CD14-positive monocyte (primary cell): Measurements from ENCODE around the gene ZSCAN5A. TPM values are rescaled to one million over a fixed set of nuclear protein-coding genes. Genes with fewer than 3 reads are reported as not detected.
"Not testable (repeated sequence)": the region's sequence is repeated elsewhere in the genome, so short reads cannot be mapped to it uniquely, and the experiment has no call there.

Experiments
- DNase-seq, 3 donors: peaks; one replicate each; pipeline ENCODE4 v3.0.0-alpha.2; 2011 to 2022
- H2AFZ ChIP-seq: 2 replicates; pipeline ENCODE4 v1.6.0; 2012; ENCODE audit warnings: mild to moderate bottlenecking, low read depth, low read length, inconsistent platforms; ENCODE audit not compliant: insufficient read depth, poor library complexity, severe bottlenecking
- H3K27ac ChIP-seq, 2 donors: 1 replicate in 1 of 2; 2 replicates in 1 of 2; pipeline ENCODE4 v1.5.1; 2012 to 2013; ENCODE audit warnings: low read length in 2 of 2, control low read depth in 1 of 2, inconsistent platforms in 1 of 2, low read depth in 1 of 2, mild to moderate bottlenecking in 1 of 2
- H3K27me3 ChIP-seq, 2 donors: one replicate each; pipeline versions ENCODE4 v1.6.0 to v1.6.1; 2011 to 2013; ENCODE audit warnings: low read length in 2 of 2; ENCODE audit not compliant: control insufficient read depth in 2 of 2, insufficient read depth in 2 of 2
- H3K36me3 ChIP-seq, 2 donors: replicated peaks in 1 of 2; 1 replicate in 1 of 2; 2 replicates in 1 of 2; pipeline versions ENCODE4 v1.5.1 to v1.6.1; 2012 to 2013; ENCODE audit warnings: low read length in 2 of 2, control low read depth in 1 of 2, inconsistent platforms in 1 of 2, mild to moderate bottlenecking in 1 of 2; ENCODE audit not compliant: insufficient read depth in 2 of 2, control insufficient read depth in 1 of 2
- H3K4me1 ChIP-seq, 2 donors: 1 replicate in 1 of 2; 2 replicates in 1 of 2; pipeline versions ENCODE4 v1.5.1 to v1.6.1; 2012 to 2013; ENCODE audit warnings: low read length in 2 of 2, control low read depth in 1 of 2, inconsistent platforms in 1 of 2, mild to moderate bottlenecking in 1 of 2, moderate library complexity in 1 of 2; ENCODE audit not compliant: insufficient read depth in 2 of 2, control insufficient read depth in 1 of 2
- H3K4me2 ChIP-seq: replicated peaks from 2 replicates; pipeline ENCODE3; 2012; ENCODE audit warnings: low read length, moderate library complexity, mild to moderate bottlenecking; ENCODE audit not compliant: poor library complexity, severe bottlenecking; ENCODE audit errors: extremely low read depth
- H3K4me3 ChIP-seq, 3 experiments: fragments of 200-600 bp in 1 of 3; sonication (generic) in 1 of 3; replicated peaks in 1 of 3; 1 replicate in 2 of 3; 2 replicates in 1 of 3; pipeline ENCODE4 v1.5.1; 2011 to 2013; ENCODE audit warnings: low read length in 3 of 3, mild to moderate bottlenecking in 3 of 3, control low read depth in 2 of 3, low read depth in 2 of 3, inconsistent platforms in 1 of 3, moderate library complexity in 1 of 3
- H3K79me2 ChIP-seq: 2 replicates; pipeline ENCODE4 v1.6.0; 2012; ENCODE audit warnings: mild to moderate bottlenecking, control low read depth, inconsistent platforms, low read length, moderate library complexity; ENCODE audit not compliant: insufficient read depth
- H3K9ac ChIP-seq: 2 replicates; pipeline ENCODE4 v1.6.0; 2017; ENCODE audit warnings: low read length, mild to moderate bottlenecking; ENCODE audit not compliant: insufficient read depth, poor library complexity, severe bottlenecking
- H3K9me3 ChIP-seq, 2 donors: replicated peaks in 1 of 2; 1 replicate in 1 of 2; 2 replicates in 1 of 2; pipeline versions ENCODE4 v1.5.1 to v1.6.1; 2012 to 2013; ENCODE audit warnings: low read length in 2 of 2, control low read depth in 1 of 2; ENCODE audit not compliant: control insufficient read depth in 1 of 2, insufficient read depth in 1 of 2
- H4K20me1 ChIP-seq: 2 replicates; pipeline ENCODE4 v1.6.0; 2012; ENCODE audit warnings: mild to moderate bottlenecking, low read length, control low read depth, moderate library complexity; ENCODE audit not compliant: insufficient read depth
- H3K27ac Mint-ChIP-seq, 7 donors: one replicate each; pipeline ENCODE4 v1.8.0; 2020; ENCODE audit warnings: mild to moderate bottlenecking in 7 of 7, mixed read lengths in 7 of 7, moderate library complexity in 6 of 7, inconsistent platforms in 2 of 7
- H3K27me3 Mint-ChIP-seq, 3 donors: one replicate each; pipeline ENCODE4 v1.8.0; 2021 to 2022; ENCODE audit warnings: low read depth in 3 of 3, mild to moderate bottlenecking in 3 of 3, mixed read lengths in 3 of 3, moderate library complexity in 3 of 3, inconsistent platforms in 1 of 3
- H3K36me3 Mint-ChIP-seq, 2 donors: one replicate each; pipeline ENCODE4 v1.8.0; 2020; ENCODE audit warnings: mixed read lengths in 2 of 2, inconsistent platforms in 1 of 2, mild to moderate bottlenecking in 1 of 2
- H3K4me1 Mint-ChIP-seq: one replicate; pipeline ENCODE4 v1.8.0; 2020; ENCODE audit warnings: mild to moderate bottlenecking, mixed read lengths
- H3K4me3 Mint-ChIP-seq, 2 donors: one replicate each; pipeline ENCODE4 v1.8.0; 2020; ENCODE audit warnings: mild to moderate bottlenecking in 2 of 2, mixed read lengths in 2 of 2, moderate library complexity in 1 of 2
- H3K9me3 Mint-ChIP-seq, 7 donors: one replicate each; pipeline ENCODE4 v1.8.0; 2020 to 2022; ENCODE audit warnings: mixed read lengths in 7 of 7, mild to moderate bottlenecking in 6 of 7, moderate library complexity in 6 of 7, inconsistent platforms in 2 of 7
- CTCF ChIP-seq: fragments of 200-600 bp; IDR thresholded peaks from one replicate; pipeline ENCODE4 v1.8.0; 2022; ENCODE audit warnings: antibody characterized with exemption, mild to moderate bottlenecking
- WGBS: methylation state at CpG from one replicate; pipeline ENCODE4 v1.1.5; 2013; ENCODE audit warnings: missing lambda C conversion rate; ENCODE audit not compliant: insufficient coverage; 5-methylcytosine and 5-hydroxymethylcytosine counted together
- intact Hi-C, 2 donors: fragments of 100-400 bp; cut with micrococcal nuclease; formaldehyde crosslinking; loops; one replicate each; pipeline versions ENCODE4 v1.15.0 to v1.15.1; 2023
- polyA plus RNA-seq, 3 donors: library from polyadenylated mRNA; depleted of rRNA in 1 of 3; unstranded in 2 of 3; stranded (reverse) in 1 of 3; fragments of 300-500 nt in 2 of 3; fragments of >200 nt in 1 of 3; fragmentation: Illumina TruSeq in 2 of 3; gene quantifications; 1 replicate in 2 of 3; 2 replicates in 1 of 3; pipeline ENCODE4 v1.2.3, GENCODE V29; 2012 to 2021

ZSCAN5A gene
- polyA plus RNA-seq, 3 donors, result 5.3 to 11.3 (median 6.3) TPM

DNA sequence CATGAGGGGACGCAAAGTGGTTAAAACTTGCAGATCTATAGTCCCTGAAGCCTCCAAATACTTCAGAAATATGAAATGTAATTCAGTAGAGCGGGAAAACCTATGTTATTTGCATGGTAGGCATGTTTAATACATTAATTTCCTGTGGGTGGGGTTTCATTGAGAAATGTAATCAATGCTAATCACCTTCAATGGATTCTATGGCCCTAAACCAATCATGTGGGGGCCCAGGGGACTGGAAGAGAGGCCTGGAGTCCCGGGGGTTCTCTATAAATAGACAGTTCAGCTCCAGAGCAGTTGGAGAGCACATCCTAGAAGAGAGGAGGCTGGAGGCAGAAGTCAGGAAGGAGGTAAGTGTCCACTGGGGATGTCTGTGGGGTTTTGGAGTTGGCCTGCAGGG is 112.7 kb downstream of the ZSCAN5A start, which contains the start of gene ZSCAN5C:
TSS of gene ZSCAN5C (plus strand) at position 301 of the 400 bp plus-strand sequence. CDS start 3,641 bp downstream, outside the sequence.
- TF ChIP-seq CTCF, result no peak

GRCh38 chr19:56199687-56200086 is 115.0 kb downstream of the ZSCAN5A start:
- no peaks in the 10 kb centered on the region for H3K79me2 ChIP-seq
- H3K9me3 Mint-ChIP-seq, result peaks cover 0 to 3% (median 2%) of the 10 kb centered on the region in 7 donors
- H2AFZ ChIP-seq, result no peak overlapping the region
- H3K36me3 ChIP-seq, result no peaks in the 10 kb centered on the region
- H3K4me3 ChIP-seq, result no peak overlapping the region
- intact Hi-C loops, result no loop called here
- no peak for TF ChIP-seq CTCF
- H3K27me3 Mint-ChIP-seq, result peaks cover 6 to 15% (median 8%) of the 10 kb centered on the region in 3 donors
- H3K27ac ChIP-seq, result no peak overlapping the region
- H3K27ac Mint-ChIP-seq, result no peak overlapping the region
- H3K4me1 ChIP-seq, result no peaks in the 10 kb centered on the region
- H3K4me1 Mint-ChIP-seq, result no peaks in the 10 kb centered on the region
- no peaks in the 10 kb centered on the region for H3K9me3 ChIP-seq
- H3K9ac ChIP-seq, result no peak overlapping the region
- H3K36me3 Mint-ChIP-seq, result no peaks in the 10 kb centered on the region
- DNase-seq, result no peak
- no peak overlapping the region for H3K4me3 Mint-ChIP-seq
- H4K20me1 ChIP-seq, result no peaks in the 10 kb centered on the region
- H3K27me3 ChIP-seq, result no peaks in the 10 kb centered on the region
- H3K4me2 ChIP-seq, result no peak overlapping the region
- 100% methylated on average over 1 of the region's 7 CpGs for WGBS

More for the DNA sequence above, 112.7 kb downstream of the ZSCAN5A start, which contains the start of gene ZSCAN5C:
- peaks cover 0 to 3% (median 2%) of the 10 kb centered on the region in 7 donors for H3K9me3 Mint-ChIP-seq
- H3K9ac ChIP-seq, result no peak within 1 kb of the TSS
- no peak within 1 kb of the TSS for H2AFZ ChIP-seq
- no peak for DNase-seq
- no peaks in the 10 kb centered on the region for H3K79me2 ChIP-seq
- no peaks in the 10 kb centered on the region for H3K36me3 ChIP-seq
- H3K4me1 Mint-ChIP-seq, result no peaks in the 10 kb centered on the region
- H3K4me3 ChIP-seq, result no peak within 1 kb of the TSS
- no peak within 1 kb of the TSS for H3K27ac Mint-ChIP-seq
- H3K27ac ChIP-seq, result no peak within 1 kb of the TSS
- H3K4me2 ChIP-seq, result no peak within 1 kb of the TSS
- H3K27me3 ChIP-seq, result no peaks in the 10 kb centered on the region
- H3K4me3 Mint-ChIP-seq, result no peak within 1 kb of the TSS
- WGBS, result no CpG with 5 or more reads among the region's 3 CpGs
- no peaks in the 10 kb centered on the region for H3K4me1 ChIP-seq
- no peaks in the 10 kb centered on the region for H3K36me3 Mint-ChIP-seq
- H4K20me1 ChIP-seq, result no peaks in the 10 kb centered on the region
- intact Hi-C loops, result no loop called here
- no peaks in the 10 kb centered on the region for H3K9me3 ChIP-seq
- peaks cover 6 to 19% (median 8%) of the 10 kb centered on the region in 3 donors for H3K27me3 Mint-ChIP-seq

GRCh38 chr19:56197646-56198045 is 117.0 kb downstream of the ZSCAN5A start, which contains the start of gene ZSCAN5B:
TSS of gene ZSCAN5B (minus strand) at chr19:56197783. CDS start at chr19:56193052, 4,731 bp downstream.
- H3K4me1 ChIP-seq, H3K4me2 ChIP-seq, intact Hi-C loops, DNase-seq, H3K9ac ChIP-seq, H4K20me1 ChIP-seq, H3K27me3 ChIP-seq, H3K79me2 ChIP-seq, H3K4me3 ChIP-seq, H3K4me3 Mint-ChIP-seq, H3K36me3 Mint-ChIP-seq, H2AFZ ChIP-seq, H3K36me3 ChIP-seq, H3K4me1 Mint-ChIP-seq, H3K9me3 ChIP-seq, H3K9me3 Mint-ChIP-seq, H3K27ac ChIP-seq: not testable (repeated sequence)
- peak within 1 kb of the TSS in 1 of 7 donors; percentile 47 for H3K27ac Mint-ChIP-seq
- 90% methylated on average over 2 of the region's 23 CpGs for WGBS
- peaks cover 6 to 11% (median 10%) of the 10 kb centered on the region in 3 donors for H3K27me3 Mint-ChIP-seq
